Adrenal gland (tissue), 5 donors: Measurements from ENCODE around the gene TMEM145.

Source experiments
- POLR2A ChIP-seq, 2 donors: fragments of 450-650 bp; IDR thresholded peaks; one replicate each; pipeline ENCODE4 v1.6.1; 2017; ENCODE audit warnings: antibody characterized with exemption in 2 of 2, mild to moderate bottlenecking in 2 of 2, moderate library complexity in 1 of 2
- TF ChIP-seq, protein P1 (sequence below), 6 experiments: fragments of 450-650 bp in 4 of 6; fragments of 200-600 bp in 2 of 6; sonication (generic) in 1 of 6; IDR thresholded peaks; 1 replicate in 5 of 6; 2 replicates in 1 of 6; pipeline versions ENCODE4 v1.5.1 to v1.8.0; 2016 to 2021; ENCODE audit warnings: antibody characterized with exemption in 6 of 6, mild to moderate bottlenecking in 2 of 6, moderate library complexity in 1 of 6
- donor health status: DM: no; HTN: no; CAD: no.

GRCh38 chr19:42276284-42276683 lies 36.8 kb upstream of the TMEM145 start:
- TF ChIP-seq POLR2A (IDR thresholded peaks at IDR 0.05): no peak
- TF ChIP-seq, protein P1, sequence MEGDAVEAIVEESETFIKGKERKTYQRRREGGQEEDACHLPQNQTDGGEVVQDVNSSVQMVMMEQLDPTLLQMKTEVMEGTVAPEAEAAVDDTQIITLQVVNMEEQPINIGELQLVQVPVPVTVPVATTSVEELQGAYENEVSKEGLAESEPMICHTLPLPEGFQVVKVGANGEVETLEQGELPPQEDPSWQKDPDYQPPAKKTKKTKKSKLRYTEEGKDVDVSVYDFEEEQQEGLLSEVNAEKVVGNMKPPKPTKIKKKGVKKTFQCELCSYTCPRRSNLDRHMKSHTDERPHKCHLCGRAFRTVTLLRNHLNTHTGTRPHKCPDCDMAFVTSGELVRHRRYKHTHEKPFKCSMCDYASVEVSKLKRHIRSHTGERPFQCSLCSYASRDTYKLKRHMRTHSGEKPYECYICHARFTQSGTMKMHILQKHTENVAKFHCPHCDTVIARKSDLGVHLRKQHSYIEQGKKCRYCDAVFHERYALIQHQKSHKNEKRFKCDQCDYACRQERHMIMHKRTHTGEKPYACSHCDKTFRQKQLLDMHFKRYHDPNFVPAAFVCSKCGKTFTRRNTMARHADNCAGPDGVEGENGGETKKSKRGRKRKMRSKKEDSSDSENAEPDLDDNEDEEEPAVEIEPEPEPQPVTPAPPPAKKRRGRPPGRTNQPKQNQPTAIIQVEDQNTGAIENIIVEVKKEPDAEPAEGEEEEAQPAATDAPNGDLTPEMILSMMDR (IDR thresholded peaks at IDR 0.05): no peak
